Erythroblast (primary cell): ENCODE measurements around the gene KCNMA1.

Experiments
- GATA1 ChIP-seq: IDR thresholded peaks from 2 replicates; pipeline ENCODE4 v1.6.1; 2011; ENCODE audit warnings: low read depth, mild to moderate bottlenecking, control low read depth, low read length, moderate library complexity
- POLR2A ChIP-seq: IDR thresholded peaks from 2 replicates; pipeline ENCODE4 v1.6.1; 2011; ENCODE audit warnings: mild to moderate bottlenecking, low read length

GRCh38 chr10:77034240-77034639 lies 603.4 kb downstream of the KCNMA1 start:
- TF ChIP-seq POLR2A = no peak
- no peak for TF ChIP-seq GATA1
